Stomach (tissue), 9 donors: Measurements from ENCODE around the gene VEGFA. TPM values are rescaled to one million over a fixed set of nuclear protein-coding genes. Genes with fewer than 3 reads are reported as not detected.

Experiments used
- DNase-seq, 2 donors: peaks; one replicate each; pipeline versions ENCODE4 v3.0.0 to v3.0.0-alpha.2; 2013 to 2019
- H3K27ac ChIP-seq, 5 donors: fragments of 200-600 bp in 4 of 5; sonication (generic) in 4 of 5; one replicate each; pipeline ENCODE4 v1.5.1; 2013 to 2019; ENCODE audit warnings: mild to moderate bottlenecking in 1 of 5, moderate library complexity in 1 of 5
- H3K27me3 ChIP-seq, 3 donors: fragments of 200-600 bp; sonication (generic); one replicate each; pipeline ENCODE4 v1.5.1; 2017 to 2019; ENCODE audit warnings: mixed run types in 1 of 3
- H3K36me3 ChIP-seq, 4 donors: fragments of 200-600 bp; sonication (generic); 1 replicate in 3 of 4; 2 replicates in 1 of 4; pipeline ENCODE4 v1.5.1; 2016 to 2019
- H3K4me1 ChIP-seq, 4 donors: fragments of 200-600 bp; sonication (generic); one replicate each; pipeline ENCODE4 v1.5.1; 2016 to 2019
- H3K4me3 ChIP-seq, 4 donors: fragments of 200-600 bp; sonication (generic) in 3 of 4; one replicate each; pipeline ENCODE4 v1.5.1; 2016 to 2019; ENCODE audit warnings: mild to moderate bottlenecking in 1 of 4
- H3K9me3 ChIP-seq, 4 donors: fragments of 200-600 bp; sonication (generic); one replicate each; pipeline ENCODE4 v1.5.1; 2016 to 2019
- CTCF ChIP-seq, 7 experiments: fragments of 450-650 bp in 4 of 7; fragments of 200-600 bp in 3 of 7; sonication (generic) in 3 of 7; IDR thresholded peaks; one replicate each; pipeline ENCODE4 v1.5.1; 2016 to 2019; ENCODE audit warnings: antibody characterized with exemption in 7 of 7, control low read depth in 2 of 7, mild to moderate bottlenecking in 1 of 7
- EP300 ChIP-seq: sonication (generic); formaldehyde crosslinking; IDR thresholded peaks from one replicate; pipeline ENCODE4 v1.6.1; 2017; ENCODE audit warnings: antibody characterized with exemption
- POLR2A ChIP-seq, 4 donors: fragments of 450-650 bp; IDR thresholded peaks; one replicate each; pipeline ENCODE4 v1.6.1; 2016; ENCODE audit warnings: antibody characterized with exemption in 4 of 4, control low read depth in 2 of 4, mild to moderate bottlenecking in 1 of 4, moderate library complexity in 1 of 4
- POLR2AphosphoS5 ChIP-seq, 3 donors: sonication (generic); formaldehyde crosslinking; IDR thresholded peaks; one replicate each; pipeline ENCODE4 v1.6.1; 2016; ENCODE audit warnings: antibody characterized with exemption in 3 of 3
- WGBS, 5 donors: extraction: QIAGEN DNeasy Blood & Tissue Kit in 3 of 5; methylation state at CpG; one replicate each; pipeline versions ENCODE4 v1.1.5 to v1.1.7; 2013 to 2018; 5-methylcytosine and 5-hydroxymethylcytosine counted together
- intact Hi-C: fragments of 100-400 bp; cut with DNase I; formaldehyde crosslinking; loops from one replicate; pipeline ENCODE4 v1.15.1; 2023; ENCODE audit warnings: low total_unique reads
- polyA plus RNA-seq, 3 donors: library from polyadenylated mRNA; stranded (reverse); fragments of 200-250 nt; gene quantifications; one replicate each; pipeline ENCODE4 v1.2.3, GENCODE V29; 2013
- total RNA-seq, 5 donors: library from RNA; depleted of rRNA; stranded (reverse); fragments of >200 nt; gene quantifications; one replicate each; pipeline versions ENCODE4 v1.1.0 to v1.2.3, GENCODE V29; 2014 to 2016
- donor health status: healthy with polysubstance abuse.
- donor health status: Bipolar disorder and iron deficiency.
- donor health status: healthy.

Gene VEGFA
- total and polyA plus RNA-seq, 8 donors, result 28.6 to 438 (median 235) TPM

- TF ChIP-seq POLR2AphosphoS5 (IDR thresholded peaks at IDR 0.05) (no peak), EP300 (no peak), POLR2A (IDR thresholded peaks at IDR 0.05) (no peak), CTCF (IDR thresholded peaks at IDR 0.05) (no peak)
- H3K4me3 ChIP-seq, result no peak overlapping the region
- intact Hi-C loops, result loop anchor here (5.0 to 10.0 kb wide), 2 partner anchors 102 to 311 kb away; no protein-coding TSS in a partner anchor
- H3K36me3 ChIP-seq, result no peaks in the 10 kb centered on the region
- WGBS, 5 donors, result 33 to 83% (median 66%) methylated on average over 1 of the region's 1 CpG
- peak overlapping the region in 4 of 5 donors; percentile 51 to 99 (median 82) for H3K27ac ChIP-seq
- DNase-seq, result peak in 1 of 2 donors; percentile 19
- H3K4me1 ChIP-seq, result peaks cover 7 to 49% (median 27%) of the 10 kb centered on the region in 4 donors
- no peaks in the 10 kb centered on the region for H3K9me3 ChIP-seq
- no peaks in the 10 kb centered on the region for H3K27me3 ChIP-seq
Measured at GRCh38 chr6:43766500-43766853, 3.5 kb upstream of the VEGFA start.

- Histone ChIP-seq H3K27ac (peak overlapping the region; percentile 55 to 99 (median 96)), H3K27me3 (no peaks in the 10 kb centered on the region), H3K36me3 (no peaks in the 10 kb centered on the region), H3K4me1 (peaks cover 9 to 51% (median 28%) of the 10 kb centered on the region in 4 donors), H3K4me3 (no peak overlapping the region), H3K9me3 (no peaks in the 10 kb centered on the region)
- DNase-seq, result peak; percentile 56 to 81
- no peak for TF ChIP-seq CTCF (IDR thresholded peaks at IDR 0.05)
- peak in 2 of 3 donors; percentile 37 to 54 for TF ChIP-seq POLR2AphosphoS5 (IDR thresholded peaks at IDR 0.05)
- intact Hi-C loops, result loop anchor here (5.0 to 10.0 kb wide), 2 partner anchors 102 to 310 kb away; no protein-coding TSS in a partner anchor
- 27 to 66% (median 53%) methylated on average over 9 to 10 of the region's 10 CpGs for WGBS, 5 donors
Measured at GRCh38 chr6:43766964-43767461, 3.0 kb upstream of the VEGFA start.

- Histone ChIP-seq H3K4me3 (no peak overlapping the region), H3K9me3 (no peaks in the 10 kb centered on the region), H3K27me3 (no peaks in the 10 kb centered on the region), H3K27ac (peak overlapping the region in 4 of 5 donors; percentile 60 to 99 (median 96)), H3K4me1 (peaks cover 17 to 59% (median 36%) of the 10 kb centered on the region in 4 donors), H3K36me3 (no peaks in the 10 kb centered on the region)
- intact Hi-C loops, result loop anchor here (5.0 to 10.0 kb wide), 2 partner anchors 103 to 309 kb away; no protein-coding TSS in a partner anchor
- DNase-seq, result peak; percentile 53 to 67
- TF ChIP-seq POLR2A (IDR thresholded peaks at IDR 0.05), result no peak
- TF ChIP-seq POLR2AphosphoS5 (IDR thresholded peaks at IDR 0.05), result no peak
- WGBS, 5 donors, result 34 to 63% (median 52%) methylated on average over 8 of the region's 8 CpGs
Measured at GRCh38 chr6:43767553-43768505, 2.2 kb upstream of the VEGFA start.

- H3K4me1 ChIP-seq, result peaks cover 24 to 61% (median 42%) of the 10 kb centered on the region in 4 donors
- H3K4me3 ChIP-seq, result no peak overlapping the region
- H3K36me3 ChIP-seq, result no peaks in the 10 kb centered on the region
- peak overlapping the region in 3 of 5 donors; percentile 96 to 99 (median 96) for H3K27ac ChIP-seq
- TF ChIP-seq CTCF (IDR thresholded peaks at IDR 0.05), result no peak
- TF ChIP-seq POLR2AphosphoS5 (IDR thresholded peaks at IDR 0.05), result no peak
- no peak for TF ChIP-seq EP300
- no peak for TF ChIP-seq POLR2A (IDR thresholded peaks at IDR 0.05)
- intact Hi-C loops, result loop anchor here (5.0 to 10.0 kb wide), 2 partner anchors 104 to 309 kb away; no protein-coding TSS in a partner anchor
- H3K9me3 ChIP-seq, result no peaks in the 10 kb centered on the region
- H3K27me3 ChIP-seq, result no peaks in the 10 kb centered on the region
- WGBS, 5 donors, result 38 to 74% (median 40%) methylated on average over 1 of the region's 1 CpG
- no peak for DNase-seq
Measured at GRCh38 chr6:43768506-43768860, 1.5 kb upstream of the VEGFA start.
